Measurements from ENCODE around the gene CNN1. TPM values are rescaled to one million over a fixed set of nuclear protein-coding genes. Genes with fewer than 3 reads are reported as not detected.

Gene CNN1
- total and polyA plus RNA-seq, 2 of the 8 experiments (the other 6 are each of a cell fraction or from before 2014, with no cell fraction given) = 29.8 to 50.8 TPM

DNA sequence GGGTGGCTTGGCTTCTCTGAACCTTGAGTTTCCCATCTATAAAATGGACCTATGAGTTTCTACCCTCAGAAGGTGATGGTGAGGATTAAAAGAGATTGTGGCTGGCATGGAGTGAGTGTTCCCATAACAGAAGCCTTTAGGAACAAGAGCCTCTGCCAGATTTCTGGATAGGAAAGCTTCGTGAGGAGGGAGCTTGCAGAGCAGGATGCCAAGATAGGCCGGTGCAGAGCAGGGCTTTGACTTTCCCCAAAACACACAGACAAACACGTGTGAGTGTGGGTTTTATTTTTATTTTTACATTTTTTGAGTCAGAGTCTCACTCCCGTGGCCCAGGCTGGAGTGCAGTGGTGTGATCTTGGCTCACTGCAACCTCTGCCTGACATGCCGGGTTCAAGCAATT lies 3.7 kb upstream of the CNN1 start:
- Histone ChIP-seq H2BK5ac (ENCODE audit: low read depth, low read length) (no peak overlapping the region), H4K5ac (ENCODE audit: insufficient read length, low read depth, low read length) (no peak overlapping the region), H2BK15ac (ENCODE audit: low read length) (no peak overlapping the region), H3K4me3 (ENCODE audit: extremely low read depth in 1 of 4, insufficient read depth in 2 of 4, low read depth in 3 of 4, low read length in 4 of 4) (no peak overlapping the region), H3K79me1 (ENCODE audit: low read depth, low read length) (no peaks in the 10 kb centered on the region), H3K79me2 (ENCODE audit: control insufficient read depth in 1 of 2, insufficient read depth in 2 of 2, low read length in 2 of 2) (no peaks in the 10 kb centered on the region), H3K56ac (replicated peaks; ENCODE audit: insufficient read length, low read depth, low read length) (no peak overlapping the region), H3K36me3 (ENCODE audit: control insufficient read depth in 2 of 4, insufficient read depth in 4 of 4, low read length in 3 of 4) (no peaks in the 10 kb centered on the region), H3K9ac (replicated peaks in 1 of 4; ENCODE audit: extremely low read depth in 1 of 4, low read depth in 3 of 4, low read length in 3 of 4) (no peak overlapping the region), H3K18ac (ENCODE audit: extremely low read depth, low read length) (no peak overlapping the region), H3K27ac (ENCODE audit: low read depth, low read length) (no peak overlapping the region), H4K91ac (replicated peaks; ENCODE audit: insufficient read length, low read length) (no peak overlapping the region), H4K8ac (ENCODE audit: extremely low read depth, insufficient read depth, low read length) (no peak overlapping the region), H3K4ac (replicated peaks; ENCODE audit: insufficient read length, low read depth, low read length) (no peak overlapping the region), H3K9me3 (ENCODE audit: insufficient read depth in 2 of 2, low read depth in 1 of 2, low read length in 1 of 2) (no peaks in the 10 kb centered on the region), H3K23me2 (ENCODE audit: low read depth, low read length) (peaks cover 6% of the 10 kb centered on the region; the same call in 1 of the 2 replicates), H2BK20ac (ENCODE audit: low read length) (no peak overlapping the region), H2AFZ (ENCODE audit: low read length) (no peak overlapping the region), H3K14ac (ENCODE audit: insufficient read length) (no peak overlapping the region), H2BK12ac (ENCODE audit: low read depth, low read length) (no peak overlapping the region), H3K23ac (ENCODE audit: insufficient read length) (no peak overlapping the region), H3K4me1 (replicated peaks in 1 of 4; ENCODE audit: control insufficient read depth in 3 of 4, insufficient read depth in 4 of 4, low read length in 3 of 4) (peaks cover 0 to 15% (median 11%) of the 10 kb centered on the region in 4 experiments; a peak in 6 of 7 replicates), H3K27me3 (replicated peaks in 1 of 4; ENCODE audit: control insufficient read depth in 3 of 4, extremely low read depth in 1 of 4, insufficient read depth in 3 of 4, low read length in 3 of 4) (no peaks in the 10 kb centered on the region; a peak in 1 of 7 replicates), H3K4me2 (ENCODE audit: insufficient read depth in 1 of 2, low read depth in 2 of 2, low read length in 2 of 2) (no peak overlapping the region; a peak in 1 of 4 replicates), H2AK5ac (ENCODE audit: low read depth, low read length) (no peak overlapping the region), H2BK120ac (replicated peaks; ENCODE audit: low read depth, low read length) (no peak overlapping the region), H4K20me1 (replicated peaks in 1 of 2; ENCODE audit: control insufficient read depth in 1 of 2, insufficient read depth in 2 of 2, low read length in 2 of 2) (no peaks in the 10 kb centered on the region)
- ChIA-PET CTCF (ENCODE audit: partially characterized antibody) (interaction anchor here (1.4 to 2.6 kb wide), 3 partner anchors 11 to 52 kb away, joined by 4 to 19 read pairs (median 8); partner anchors contain the start of gene ELOF1), POLR2A (ENCODE audit: partially characterized antibody) (interaction anchor here (1.2 kb wide), 1 partner anchor 12 kb away, joined by 5 read pairs; no protein-coding TSS in a partner anchor)
- WGBS, 2 experiments (ENCODE audit: extremely low coverage in 1 of 2, insufficient coverage in 1 of 2, insufficient read length in 1 of 2, insufficient replicate concordance in 2 of 2, low coverage in 1 of 2, low lambda C conversion rate in 2 of 2, missing lambda C conversion rate in 1 of 2) = 87% methylated on average over 5 of the region's 5 CpGs; no CpG with 5 or more reads in 1 of the 2 experiments
- FAIRE-seq (no peak), DNase-seq (ENCODE audit: low read depth in 1 of 2, low spot score in 2 of 2) (no peak)
- TF ChIP-seq SIN3A (conservative IDR thresholded peaks at IDR 0.05 in 1 of 2, IDR thresholded peaks at IDR 0.05 in 1 of 2; ENCODE audit: low read depth in 1 of 2, low read length in 2 of 2) (no peak), TAF1 (IDR thresholded peaks at IDR 0.05; ENCODE audit: low read depth, low read length) (no peak)
